Measurements from ENCODE around the gene PACSIN1.

The PACSIN1 gene

DNA sequence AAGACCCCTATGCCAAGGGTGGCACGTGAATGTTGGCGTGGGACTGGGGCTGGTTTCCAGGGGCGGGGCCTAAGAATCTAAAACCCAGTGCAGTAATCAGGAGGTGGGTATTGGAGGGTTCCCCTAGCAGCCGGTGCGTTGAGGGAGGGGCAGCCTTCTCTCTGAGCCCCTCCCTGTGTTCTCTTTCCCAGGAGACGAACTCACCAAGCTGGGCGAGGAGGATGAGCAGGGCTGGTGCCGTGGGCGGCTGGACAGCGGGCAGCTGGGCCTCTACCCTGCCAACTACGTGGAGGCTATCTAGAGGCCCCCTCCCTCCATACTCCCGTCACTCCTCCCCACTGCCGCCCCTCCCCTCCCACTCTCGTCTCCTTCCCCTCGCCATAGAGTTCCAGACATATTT, 66.4 kb downstream of the PACSIN1 start:
- Histone ChIP-seq H4K8ac (ENCODE audit: low read depth, low read length) (no peak overlapping the region), H2BK12ac (ENCODE audit: low read length) (no peak overlapping the region), H2BK5ac (ENCODE audit: low read length) (no peak overlapping the region), H3K4me2 (ENCODE audit: insufficient read depth, low read length, poor library complexity, severe bottlenecking) (peak overlapping the region; percentile 31), H3K9ac (ENCODE audit: low read depth, low read length, poor library complexity) (no peak overlapping the region), H2AK5ac (ENCODE audit: low read depth, low read length) (no peak overlapping the region), H3K27me3 (ENCODE audit: control insufficient read depth in 3 of 3, insufficient read depth in 3 of 3, low read depth in 1 of 3, low read length in 3 of 3) (peaks cover 0 to 50% (median 0%) of the 10 kb centered on the region in 3 experiments), H4K91ac (ENCODE audit: low read depth, low read length, poor library complexity) (no peak overlapping the region), H3K14ac (ENCODE audit: low read length) (no peak overlapping the region), H3K79me1 (ENCODE audit: low read depth, low read length) (no peaks in the 10 kb centered on the region), H2BK120ac (ENCODE audit: low read depth, low read length) (no peak overlapping the region), H3K23ac (ENCODE audit: low read depth, low read length, poor library complexity) (no peak overlapping the region), H2AFZ (ENCODE audit: low read length) (no peak overlapping the region), H3K36me3 (replicated peaks in 1 of 2; ENCODE audit: control insufficient read depth in 2 of 2, insufficient read depth in 2 of 2, low read length in 2 of 2) (no peaks in the 10 kb centered on the region), H3K27ac (replicated peaks; ENCODE audit: low read length) (no peak overlapping the region), H3K18ac (ENCODE audit: low read length) (peak overlapping the region; percentile 78), H3K4me3 (ENCODE audit: low read length in 2 of 2) (no peak overlapping the region), H3K4me1 (ENCODE audit: control insufficient read depth in 2 of 2, insufficient read depth in 1 of 2, low read depth in 1 of 2, low read length in 2 of 2) (peaks cover 0 to 2% of the 10 kb centered on the region in 2 donors), H2BK15ac (ENCODE audit: low read length) (no peak overlapping the region), H3K4ac (ENCODE audit: low read length) (no peak overlapping the region), H3K9me3 (replicated peaks in 1 of 2; ENCODE audit: control insufficient read depth in 2 of 2, insufficient read depth in 1 of 2, low read depth in 1 of 2, low read length in 2 of 2) (no peaks in the 10 kb centered on the region)
- DNase-seq (ENCODE audit: low spot score) = no peak
- no CpG with 5 or more reads among the region's 15 CpGs for whole genome bisulfite sequencing, 2 donors (ENCODE audit: extremely low coverage in 2 of 2, insufficient read length in 2 of 2, insufficient replicate concordance in 1 of 2)

DNA sequence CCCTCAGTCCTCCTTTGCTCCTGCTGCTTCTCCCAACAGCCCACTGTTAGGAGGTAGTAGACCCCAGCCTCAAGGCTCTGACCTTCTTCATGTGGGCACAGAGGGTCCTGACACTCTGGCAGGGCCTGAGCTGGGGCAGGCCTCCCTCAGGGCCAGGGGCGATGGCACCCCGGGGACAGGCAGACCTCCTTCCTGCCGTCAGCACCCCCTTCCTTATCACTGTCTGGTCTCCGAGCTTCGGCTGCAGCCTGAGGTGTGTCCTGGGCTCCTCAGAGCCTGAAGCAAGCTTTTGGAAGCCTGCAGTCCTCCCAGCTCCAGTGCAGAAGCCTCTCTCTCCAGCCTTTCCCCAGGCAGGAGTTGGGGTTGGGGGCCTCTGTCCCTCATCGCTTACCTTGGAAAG, 68.3 kb downstream of the PACSIN1 start:
- Histone ChIP-seq H3K79me1 (ENCODE audit: low read depth, low read length) (peaks cover 2% of the 10 kb centered on the region), H3K36me3 (replicated peaks in 1 of 2; ENCODE audit: control insufficient read depth in 2 of 2, insufficient read depth in 2 of 2, low read length in 2 of 2) (no peaks in the 10 kb centered on the region), H3K4me1 (ENCODE audit: control insufficient read depth in 2 of 2, insufficient read depth in 1 of 2, low read depth in 1 of 2, low read length in 2 of 2) (no peaks in the 10 kb centered on the region), H3K23ac (ENCODE audit: low read depth, low read length, poor library complexity) (peak overlapping the region; percentile 17), H3K27ac (replicated peaks; ENCODE audit: low read length) (no peak overlapping the region), H3K14ac (ENCODE audit: low read length) (no peak overlapping the region), H3K18ac (ENCODE audit: low read length) (no peak overlapping the region), H3K4me2 (ENCODE audit: insufficient read depth, low read length, poor library complexity, severe bottlenecking) (no peak overlapping the region), H2BK120ac (ENCODE audit: low read depth, low read length) (no peak overlapping the region), H2BK5ac (ENCODE audit: low read length) (no peak overlapping the region), H3K4me3 (ENCODE audit: low read length in 2 of 2) (no peak overlapping the region), H3K27me3 (ENCODE audit: control insufficient read depth in 3 of 3, insufficient read depth in 3 of 3, low read depth in 1 of 3, low read length in 3 of 3) (peaks cover 0 to 63% (median 0%) of the 10 kb centered on the region in 3 experiments), H2BK12ac (ENCODE audit: low read length) (no peak overlapping the region), H3K9me3 (replicated peaks in 1 of 2; ENCODE audit: control insufficient read depth in 2 of 2, insufficient read depth in 1 of 2, low read depth in 1 of 2, low read length in 2 of 2) (no peaks in the 10 kb centered on the region), H4K91ac (ENCODE audit: low read depth, low read length, poor library complexity) (no peak overlapping the region), H2AK5ac (ENCODE audit: low read depth, low read length) (peak overlapping the region; percentile 34), H2AFZ (ENCODE audit: low read length) (no peak overlapping the region), H3K9ac (ENCODE audit: low read depth, low read length, poor library complexity) (no peak overlapping the region), H2BK15ac (ENCODE audit: low read length) (peak overlapping the region; percentile 57), H3K4ac (ENCODE audit: low read length) (no peak overlapping the region), H4K8ac (ENCODE audit: low read depth, low read length) (no peak overlapping the region)
- no CpG with 5 or more reads among the region's 6 CpGs for WGBS, 2 donors (ENCODE audit: extremely low coverage in 2 of 2, insufficient read length in 2 of 2, insufficient replicate concordance in 1 of 2)
- no peak for DNase-seq (ENCODE audit: low spot score)

GRCh38 chr6:34534656-34535055, 68.8 kb downstream of the PACSIN1 start:
- Histone ChIP-seq H2BK12ac (ENCODE audit: low read length) (no peak overlapping the region), H2BK15ac (ENCODE audit: low read length) (no peak overlapping the region), H3K36me3 (replicated peaks in 1 of 2; ENCODE audit: control insufficient read depth in 2 of 2, insufficient read depth in 2 of 2, low read length in 2 of 2) (no peaks in the 10 kb centered on the region), H3K27me3 (ENCODE audit: control insufficient read depth in 3 of 3, insufficient read depth in 3 of 3, low read depth in 1 of 3, low read length in 3 of 3) (peaks cover 0 to 60% (median 0%) of the 10 kb centered on the region in 3 experiments), H3K4me1 (ENCODE audit: control insufficient read depth in 2 of 2, insufficient read depth in 1 of 2, low read depth in 1 of 2, low read length in 2 of 2) (no peaks in the 10 kb centered on the region), H3K4me3 (ENCODE audit: low read length in 2 of 2) (no peak overlapping the region), H3K4ac (ENCODE audit: low read length) (no peak overlapping the region), H3K27ac (replicated peaks; ENCODE audit: low read length) (no peak overlapping the region), H3K79me1 (ENCODE audit: low read depth, low read length) (peaks cover 2% of the 10 kb centered on the region), H3K23ac (ENCODE audit: low read depth, low read length, poor library complexity) (peak overlapping the region; percentile 46), H4K91ac (ENCODE audit: low read depth, low read length, poor library complexity) (no peak overlapping the region), H4K8ac (ENCODE audit: low read depth, low read length) (peak overlapping the region; percentile 49), H2BK5ac (ENCODE audit: low read length) (no peak overlapping the region), H3K9ac (ENCODE audit: low read depth, low read length, poor library complexity) (peak overlapping the region; percentile 51), H2BK120ac (ENCODE audit: low read depth, low read length) (no peak overlapping the region), H3K18ac (ENCODE audit: low read length) (peak overlapping the region; percentile 57), H3K4me2 (ENCODE audit: insufficient read depth, low read length, poor library complexity, severe bottlenecking) (no peak overlapping the region), H3K14ac (ENCODE audit: low read length) (no peak overlapping the region), H2AFZ (ENCODE audit: low read length) (no peak overlapping the region), H3K9me3 (replicated peaks in 1 of 2; ENCODE audit: control insufficient read depth in 2 of 2, insufficient read depth in 1 of 2, low read depth in 1 of 2, low read length in 2 of 2) (no peaks in the 10 kb centered on the region), H2AK5ac (ENCODE audit: low read depth, low read length) (no peak overlapping the region)
- no CpG with 5 or more reads among the region's 16 CpGs for WGBS, 2 donors (ENCODE audit: extremely low coverage in 2 of 2, insufficient read length in 2 of 2, insufficient replicate concordance in 1 of 2)
- DNase-seq (ENCODE audit: low spot score) = no peak

DNA sequence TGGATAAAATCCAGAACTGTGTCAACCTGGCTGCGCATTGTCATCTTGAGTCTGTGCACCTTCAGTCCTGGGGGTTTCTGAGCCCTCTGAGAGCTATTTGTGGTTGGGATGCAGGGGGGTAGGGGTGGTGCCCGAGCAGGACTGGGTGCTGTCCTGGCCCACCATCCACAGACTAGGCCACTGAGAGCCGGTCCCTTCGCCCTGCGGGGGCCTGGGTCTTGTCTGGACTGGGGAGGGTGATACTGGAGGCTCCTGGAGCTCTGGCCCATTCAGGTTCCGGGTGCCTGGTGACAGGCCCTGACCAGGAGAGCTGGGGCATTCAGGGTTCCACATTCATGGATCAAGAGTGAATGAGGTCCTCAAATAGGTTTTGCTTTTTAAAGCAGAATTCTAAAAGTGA, 69.3 kb downstream of the PACSIN1 start:
- Histone ChIP-seq H2AK5ac (ENCODE audit: low read depth, low read length) (peak overlapping the region; percentile 68), H3K14ac (ENCODE audit: low read length) (no peak overlapping the region), H3K18ac (ENCODE audit: low read length) (peak overlapping the region; percentile 19), H2BK15ac (ENCODE audit: low read length) (peak overlapping the region; percentile 32), H3K36me3 (replicated peaks in 1 of 2; ENCODE audit: control insufficient read depth in 2 of 2, insufficient read depth in 2 of 2, low read length in 2 of 2) (no peaks in the 10 kb centered on the region), H3K4me2 (ENCODE audit: insufficient read depth, low read length, poor library complexity, severe bottlenecking) (no peak overlapping the region), H3K9me3 (replicated peaks in 1 of 2; ENCODE audit: control insufficient read depth in 2 of 2, insufficient read depth in 1 of 2, low read depth in 1 of 2, low read length in 2 of 2) (no peaks in the 10 kb centered on the region), H3K4ac (ENCODE audit: low read length) (no peak overlapping the region), H3K23ac (ENCODE audit: low read depth, low read length, poor library complexity) (no peak overlapping the region), H2AFZ (ENCODE audit: low read length) (no peak overlapping the region), H2BK5ac (ENCODE audit: low read length) (peak overlapping the region; percentile 79), H3K27ac (replicated peaks; ENCODE audit: low read length) (no peak overlapping the region), H3K4me3 (ENCODE audit: low read length in 2 of 2) (no peak overlapping the region), H3K79me1 (ENCODE audit: low read depth, low read length) (peaks cover 2% of the 10 kb centered on the region), H4K8ac (ENCODE audit: low read depth, low read length) (no peak overlapping the region), H3K9ac (ENCODE audit: low read depth, low read length, poor library complexity) (no peak overlapping the region), H3K4me1 (ENCODE audit: control insufficient read depth in 2 of 2, insufficient read depth in 1 of 2, low read depth in 1 of 2, low read length in 2 of 2) (no peaks in the 10 kb centered on the region), H3K27me3 (ENCODE audit: control insufficient read depth in 3 of 3, insufficient read depth in 3 of 3, low read depth in 1 of 3, low read length in 3 of 3) (peaks cover 0 to 57% (median 0%) of the 10 kb centered on the region in 3 experiments), H2BK12ac (ENCODE audit: low read length) (no peak overlapping the region), H2BK120ac (ENCODE audit: low read depth, low read length) (no peak overlapping the region), H4K91ac (ENCODE audit: low read depth, low read length, poor library complexity) (no peak overlapping the region)
- no CpG with 5 or more reads among the region's 6 CpGs for WGBS, 2 donors (ENCODE audit: extremely low coverage in 2 of 2, insufficient read length in 2 of 2, insufficient replicate concordance in 1 of 2)
- no peak for DNase-seq (ENCODE audit: low spot score)

All from neuronal stem cell (in vitro differentiated cells).